Prostate gland (tissue), 2 donors: Measurements from ENCODE around the gene MYADML2. TPM values are rescaled to one million over a fixed set of nuclear protein-coding genes. Genes with fewer than 3 reads are reported as not detected.
"Not testable (repeated sequence)": the region's sequence is repeated elsewhere in the genome, so short reads cannot be mapped to it uniquely, and the experiment has no call there.

Experiments
- DNase-seq: peaks from one replicate; pipeline ENCODE4 v3.0.0-alpha.2; 2019; ENCODE audit warnings: low spot score
- H3K27ac ChIP-seq, 2 donors: fragments of 200-600 bp; sonication (generic); 2 replicates each; pipeline ENCODE4 v1.5.1; 2017 to 2019
- H3K27me3 ChIP-seq: fragments of 200-600 bp; sonication (generic); replicated peaks from 2 replicates; pipeline ENCODE4 v1.5.1; 2019; ENCODE audit not compliant: insufficient read depth
- H3K36me3 ChIP-seq, 2 donors: fragments of 200-600 bp; sonication (generic); 1 replicate in 1 of 2; 2 replicates in 1 of 2; pipeline versions ENCODE4 v1.5.1 to v1.8.1; 2017 to 2019
- H3K4me1 ChIP-seq: fragments of 200-600 bp; sonication (generic); replicated peaks from 2 replicates; pipeline ENCODE4 v1.5.1; 2019
- H3K4me3 ChIP-seq, 2 donors: fragments of 200-600 bp; sonication (generic); 2 replicates each; pipeline ENCODE4 v1.5.1; 2017 to 2019
- H3K9me3 ChIP-seq: fragments of 200-600 bp; sonication (generic); 2 replicates; pipeline ENCODE4 v1.5.1; 2017
- POLR2A ChIP-seq: fragments of 450-650 bp; IDR thresholded peaks from one replicate; pipeline ENCODE4 v1.6.1; 2016; ENCODE audit warnings: antibody characterized with exemption, mild to moderate bottlenecking
- POLR2AphosphoS5 ChIP-seq: sonication (generic); formaldehyde crosslinking; IDR thresholded peaks from one replicate; pipeline ENCODE4 v1.6.1; 2017; ENCODE audit warnings: antibody characterized with exemption
- WGBS: methylation state at CpG from one replicate; pipeline ENCODE4 v1.1.5; 2018; 5-methylcytosine and 5-hydroxymethylcytosine counted together
- intact Hi-C: fragments of 100-400 bp; cut with DNase I; formaldehyde crosslinking; loops from one replicate; pipeline ENCODE4 v1.14.2; 2022
- total RNA-seq, 2 donors: library from RNA; depleted of rRNA; stranded (reverse); fragments of >200 nt; gene quantifications; one replicate each; pipeline ENCODE4 v1.1.0, GENCODE V29; 2016
- TF ChIP-seq, protein P1 (sequence below), 4 experiments: fragments of 200-600 bp in 2 of 4; fragments of 450-650 bp in 2 of 4; sonication (generic) in 2 of 4; IDR thresholded peaks; 1 replicate in 3 of 4; 2 replicates in 1 of 4; pipeline ENCODE4 v1.5.1; 2016 to 2019; ENCODE audit warnings: antibody characterized with exemption in 4 of 4, mild to moderate bottlenecking in 2 of 4, moderate library complexity in 2 of 4

Gene MYADML2
- total RNA-seq, 2 donors from 2014 or later = 0.14 TPM; not detected in 1

DNA sequence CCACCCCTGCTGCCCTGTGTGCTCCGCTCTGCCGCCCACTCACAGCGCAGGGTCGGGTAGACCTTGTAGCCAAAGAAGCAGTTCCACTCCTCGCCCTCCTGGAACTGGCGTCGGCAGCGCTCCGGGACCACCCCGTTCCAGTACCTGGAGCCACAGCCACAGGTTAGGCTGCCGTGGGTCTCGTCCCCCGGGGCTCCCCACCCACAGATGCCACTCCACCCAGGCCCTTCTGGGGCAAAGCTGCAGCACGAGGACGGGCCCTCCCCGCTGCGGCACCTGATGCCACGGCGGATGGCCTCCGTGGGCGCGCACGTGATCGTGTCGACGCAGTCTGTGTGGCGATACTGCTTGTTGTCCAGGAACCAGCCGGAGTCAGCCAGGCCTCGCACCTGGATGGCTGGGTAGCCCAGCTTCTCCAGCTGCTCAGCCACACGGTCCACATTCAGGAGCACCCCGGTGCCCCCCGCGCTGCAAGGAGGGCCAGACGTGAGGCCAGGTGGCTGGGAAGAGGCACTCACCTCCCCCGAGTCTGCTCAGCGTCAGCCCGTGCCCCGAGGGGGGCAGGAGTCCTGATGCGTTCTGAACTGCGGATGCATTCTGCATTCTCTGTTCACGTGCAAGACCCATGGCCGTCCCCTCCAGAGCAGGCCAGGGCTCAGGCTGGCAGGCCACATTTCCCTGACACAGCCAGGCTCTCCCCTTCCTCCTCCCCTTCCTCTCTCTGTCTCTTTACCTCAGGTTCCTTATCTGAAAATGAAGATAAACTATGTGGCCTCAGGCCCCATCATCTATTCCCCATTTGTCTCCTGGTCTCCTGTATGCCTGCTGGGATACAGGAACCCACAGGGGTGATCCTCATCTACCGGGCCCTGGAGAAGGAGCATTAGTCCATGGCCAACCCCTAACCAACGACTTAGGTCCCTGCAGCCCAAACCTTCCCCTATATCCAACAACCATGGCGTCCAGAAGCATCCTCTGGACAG lies 9.9 kb upstream of the MYADML2 start:
- Histone ChIP-seq H3K9me3 (no peaks in the 10 kb centered on the region), H3K36me3 (no peaks in the 10 kb centered on the region), H3K27ac (no peak overlapping the region), H3K4me3 (no peak overlapping the region), H3K27me3 (peaks cover 8% of the 10 kb centered on the region), H3K4me1 (peaks cover 2% of the 10 kb centered on the region)
- TF ChIP-seq POLR2AphosphoS5 = no peak
- TF ChIP-seq, protein P1, sequence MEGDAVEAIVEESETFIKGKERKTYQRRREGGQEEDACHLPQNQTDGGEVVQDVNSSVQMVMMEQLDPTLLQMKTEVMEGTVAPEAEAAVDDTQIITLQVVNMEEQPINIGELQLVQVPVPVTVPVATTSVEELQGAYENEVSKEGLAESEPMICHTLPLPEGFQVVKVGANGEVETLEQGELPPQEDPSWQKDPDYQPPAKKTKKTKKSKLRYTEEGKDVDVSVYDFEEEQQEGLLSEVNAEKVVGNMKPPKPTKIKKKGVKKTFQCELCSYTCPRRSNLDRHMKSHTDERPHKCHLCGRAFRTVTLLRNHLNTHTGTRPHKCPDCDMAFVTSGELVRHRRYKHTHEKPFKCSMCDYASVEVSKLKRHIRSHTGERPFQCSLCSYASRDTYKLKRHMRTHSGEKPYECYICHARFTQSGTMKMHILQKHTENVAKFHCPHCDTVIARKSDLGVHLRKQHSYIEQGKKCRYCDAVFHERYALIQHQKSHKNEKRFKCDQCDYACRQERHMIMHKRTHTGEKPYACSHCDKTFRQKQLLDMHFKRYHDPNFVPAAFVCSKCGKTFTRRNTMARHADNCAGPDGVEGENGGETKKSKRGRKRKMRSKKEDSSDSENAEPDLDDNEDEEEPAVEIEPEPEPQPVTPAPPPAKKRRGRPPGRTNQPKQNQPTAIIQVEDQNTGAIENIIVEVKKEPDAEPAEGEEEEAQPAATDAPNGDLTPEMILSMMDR (IDR thresholded peaks at IDR 0.05) = no peak
- TF ChIP-seq POLR2A = no peak
- DNase-seq = no peak
- intact Hi-C loops = no loop called here
- WGBS = 89% methylated on average over 26 of the region's 45 CpGs

GRCh38 chr17:81955756-81956544 lies 8.9 kb upstream of the MYADML2 start:
- no peak overlapping the region for H3K4me3 ChIP-seq
- TF ChIP-seq, protein P1 (IDR thresholded peaks at IDR 0.05) = no peak
- TF ChIP-seq POLR2A = no peak
- no peak for TF ChIP-seq POLR2AphosphoS5
- 83% methylated on average over 12 of the region's 13 CpGs for WGBS
- peaks cover 8% of the 10 kb centered on the region for H3K27me3 ChIP-seq
- intact Hi-C loops = no loop called here
- DNase-seq = no peak
- H3K9me3 ChIP-seq = no peaks in the 10 kb centered on the region
- no peak overlapping the region for H3K27ac ChIP-seq
- H3K4me1 ChIP-seq = peaks cover 2% of the 10 kb centered on the region
- no peaks in the 10 kb centered on the region for H3K36me3 ChIP-seq

DNA sequence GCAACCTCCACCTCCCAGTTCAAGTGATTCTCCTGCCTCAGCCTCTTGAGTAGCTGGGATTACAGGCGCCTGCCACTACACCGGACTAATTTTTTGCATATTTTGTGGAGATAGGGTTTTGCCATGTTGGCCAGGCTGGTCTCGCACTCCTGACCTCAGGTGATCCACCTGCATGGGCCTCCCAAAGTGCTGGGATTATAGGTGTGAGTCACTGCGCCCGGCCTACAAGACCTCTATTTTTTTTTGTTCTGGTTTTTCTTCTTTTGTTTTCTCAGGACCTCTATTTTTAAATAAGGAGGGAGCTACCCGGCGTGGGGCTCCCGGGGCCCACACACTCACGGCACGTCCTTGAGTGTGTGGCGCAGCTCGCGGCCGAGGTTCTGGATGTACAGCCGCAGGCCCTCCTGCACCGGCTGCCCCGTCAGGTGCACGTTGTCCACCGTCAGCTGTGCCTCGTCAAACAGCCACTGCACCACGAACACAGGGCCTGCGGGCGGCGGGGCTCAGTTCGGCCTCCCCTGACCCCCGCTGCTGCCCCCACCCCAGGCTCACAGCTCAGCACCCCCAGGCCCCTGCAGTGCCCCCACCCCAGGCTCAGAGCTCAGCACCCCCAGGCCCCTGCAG lies 8.1 kb upstream of the MYADML2 start:
- Histone ChIP-seq H3K36me3 (no peaks in the 10 kb centered on the region), H3K27me3 (peaks cover 4% of the 10 kb centered on the region), H3K27ac (no peak overlapping the region), H3K4me1 (peaks cover 2% of the 10 kb centered on the region), H3K4me3 (no peak overlapping the region), H3K9me3 (no peaks in the 10 kb centered on the region)
- intact Hi-C loops = no loop called here
- DNase-seq = no peak
- no peak for TF ChIP-seq POLR2AphosphoS5
- TF ChIP-seq POLR2A = no peak
- TF ChIP-seq, protein P1 (IDR thresholded peaks at IDR 0.05) = no peak
- WGBS = 89% methylated on average over 25 of the region's 26 CpGs

DNA sequence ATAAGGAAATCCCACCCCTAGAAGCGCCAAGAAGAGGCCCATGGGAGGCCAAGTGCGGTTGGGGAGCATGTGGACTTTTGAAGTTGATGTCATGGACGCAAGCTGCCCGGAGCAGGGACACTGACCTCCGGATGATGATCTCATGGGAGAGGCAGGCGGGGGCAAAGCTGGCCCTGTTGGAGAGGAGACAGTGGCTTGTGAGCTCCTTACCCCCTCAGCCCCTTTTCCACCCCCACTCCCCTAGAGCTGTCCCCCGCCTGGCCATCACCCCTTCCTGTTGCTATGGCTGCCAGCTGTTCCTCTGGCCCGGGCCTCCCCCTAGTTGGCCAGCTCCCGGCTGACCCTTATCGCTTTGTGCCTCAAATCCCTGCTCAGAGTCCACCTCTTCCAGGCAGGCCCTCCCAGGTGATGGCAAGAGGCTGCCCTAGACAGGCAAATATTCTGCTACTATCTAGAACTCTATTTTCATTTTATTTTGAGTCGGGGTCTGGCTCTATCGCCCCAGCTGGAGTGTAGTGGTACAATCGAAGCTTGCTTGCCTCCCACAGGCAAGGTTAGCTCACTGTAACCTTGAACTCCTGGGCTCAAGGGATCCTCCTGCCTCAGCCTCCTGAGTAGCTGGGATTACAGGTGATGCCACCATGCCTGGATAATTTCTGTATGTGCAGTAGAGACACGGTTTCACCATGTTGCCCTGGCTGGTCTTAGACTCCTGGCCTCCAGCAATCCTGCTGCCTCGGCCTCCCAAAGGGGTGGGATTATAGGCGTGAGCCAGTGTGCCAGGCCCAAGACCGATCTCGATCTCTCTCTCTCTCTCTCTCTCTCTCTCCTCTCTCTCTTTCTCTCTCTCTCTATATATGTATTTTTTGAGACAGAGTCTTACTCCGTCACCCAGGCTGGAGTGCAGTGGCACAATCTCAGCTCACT lies 7.4 kb upstream of the MYADML2 start:
- no peak overlapping the region for H3K27ac ChIP-seq
- intact Hi-C loops = no loop called here
- no peaks in the 10 kb centered on the region for H3K36me3 ChIP-seq
- H3K4me3 ChIP-seq = no peak overlapping the region
- peaks cover 2% of the 10 kb centered on the region for H3K27me3 ChIP-seq
- TF ChIP-seq POLR2AphosphoS5 (no peak), POLR2A (no peak)
- TF ChIP-seq, protein P1 (IDR thresholded peaks at IDR 0.05) = no peak
- no peaks in the 10 kb centered on the region for H3K4me1 ChIP-seq
- H3K9me3 ChIP-seq = no peaks in the 10 kb centered on the region
- no peak for DNase-seq
- WGBS = 88% methylated on average over 19 of the region's 19 CpGs

DNA sequence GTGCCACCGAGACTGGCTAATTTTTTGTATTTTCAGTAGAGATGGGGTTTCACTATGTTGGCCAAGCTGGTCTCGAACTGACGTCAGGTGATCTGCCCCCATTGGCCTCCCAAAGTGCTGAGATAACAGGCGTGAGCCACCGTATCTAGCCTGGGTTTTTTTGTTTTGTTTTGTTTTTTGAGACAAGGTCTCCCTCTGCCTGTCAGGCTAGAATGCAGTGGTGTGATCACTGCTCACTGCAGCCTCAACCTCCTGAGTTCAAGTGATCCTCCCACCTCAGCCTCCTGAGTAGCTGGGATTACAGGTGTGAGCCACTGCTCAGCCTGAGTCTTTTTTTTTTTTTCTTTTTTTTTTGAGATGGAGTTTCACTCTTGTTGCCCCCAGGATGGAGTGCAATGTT lies 6.4 kb upstream of the MYADML2 start:
- H3K4me3 ChIP-seq, intact Hi-C loops, H3K9me3 ChIP-seq, H3K27me3 ChIP-seq, H3K4me1 ChIP-seq, H3K27ac ChIP-seq, H3K36me3 ChIP-seq, DNase-seq: not testable (repeated sequence)
- WGBS = 77% methylated on average over 5 of the region's 5 CpGs
